HG03060 (cell line): ENCODE measurements around the gene POPDC2.
"Not testable (repeated sequence)": the region's sequence is repeated elsewhere in the genome, so short reads cannot be mapped to it uniquely, and the experiment has no call there.

Source experiments
- ATAC-seq: cut with Tn5 transposase; IDR thresholded peaks from one replicate; pipeline ENCODE4 v1.9.1; 2021; ENCODE audit warnings: low read depth, moderate number of reproducible peaks; ENCODE audit not compliant: unreplicated experiment

The POPDC2 gene

DNA sequence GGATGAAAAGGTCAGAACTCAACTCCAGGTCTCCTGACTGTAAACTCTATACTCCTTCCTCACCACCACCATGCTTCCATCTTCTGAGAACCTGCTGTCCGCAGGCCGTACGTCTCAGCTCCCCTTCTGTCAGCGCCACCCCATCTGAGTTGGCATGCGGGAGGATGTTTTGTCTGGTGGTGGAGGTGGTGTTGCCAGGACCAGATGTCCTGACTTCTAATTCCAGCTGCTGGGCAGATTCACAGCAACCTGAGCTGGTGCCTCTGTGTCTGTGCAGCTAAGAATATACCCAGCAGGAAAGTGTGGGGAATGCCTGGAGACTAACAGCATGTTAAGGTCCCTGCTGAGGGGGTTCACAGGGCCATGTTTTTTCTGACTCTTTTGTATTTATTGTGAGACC lies 39.5 kb downstream of the POPDC2 start:
- ATAC-seq = no peak

DNA sequence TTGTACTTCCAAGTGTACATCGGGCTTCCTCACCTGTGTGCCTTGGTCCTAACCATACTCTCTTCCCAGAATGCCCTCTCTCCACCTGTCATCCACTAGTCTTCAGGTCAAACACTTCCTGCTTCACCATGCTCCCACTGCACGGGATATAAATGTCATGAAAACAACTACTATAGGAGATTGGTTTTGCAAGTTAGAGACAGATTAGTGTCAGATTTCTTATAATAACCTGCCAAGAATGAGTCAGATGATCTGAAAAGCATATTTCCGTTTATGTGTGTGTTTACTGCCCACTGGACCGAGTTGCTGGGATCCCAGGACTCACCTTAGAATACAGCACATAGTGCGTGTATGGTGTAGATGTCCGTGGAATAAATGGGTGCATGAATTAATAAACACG lies 41.3 kb downstream of the POPDC2 start:
- ATAC-seq = no peak

DNA sequence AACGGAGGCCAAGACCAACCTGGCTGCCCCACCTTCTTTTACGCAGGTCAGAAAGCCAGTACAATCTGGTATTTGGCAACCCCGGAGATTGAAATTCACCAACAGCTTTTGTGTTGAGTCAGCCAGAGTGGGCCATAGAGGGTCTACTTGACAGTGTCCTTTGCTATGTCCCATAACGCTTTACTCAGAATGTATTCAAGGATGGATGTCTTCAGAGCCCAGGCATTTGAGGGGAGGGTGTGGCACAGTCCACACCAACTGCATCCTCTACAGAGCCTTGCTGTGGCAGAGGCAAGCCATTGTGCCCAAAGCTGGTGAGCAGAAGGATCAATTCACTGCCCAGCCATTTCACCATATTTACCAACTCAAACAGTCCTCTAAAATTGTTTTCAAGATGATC lies 44.3 kb downstream of the POPDC2 start:
- ATAC-seq = no peak

DNA sequence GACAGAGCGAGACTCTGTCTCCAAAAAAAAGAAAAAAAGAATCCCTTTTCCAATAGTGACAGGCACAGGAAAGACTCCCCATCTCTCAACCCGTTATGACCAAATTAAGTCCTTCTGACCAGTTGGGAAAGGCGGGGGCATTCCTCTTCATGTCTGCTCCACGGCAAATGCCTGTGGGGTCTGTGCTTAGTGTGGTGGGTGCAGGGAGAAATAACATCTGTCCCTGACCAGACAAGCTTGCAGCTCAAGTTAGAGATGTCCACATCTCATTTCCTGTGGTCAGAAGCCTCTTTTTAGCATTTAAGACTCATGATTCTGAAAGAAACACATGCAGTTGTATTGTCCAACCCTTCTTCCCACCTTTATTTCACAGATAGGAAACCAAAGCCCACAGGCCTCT lies 46.5 kb downstream of the POPDC2 start:
- no peak for ATAC-seq

DNA sequence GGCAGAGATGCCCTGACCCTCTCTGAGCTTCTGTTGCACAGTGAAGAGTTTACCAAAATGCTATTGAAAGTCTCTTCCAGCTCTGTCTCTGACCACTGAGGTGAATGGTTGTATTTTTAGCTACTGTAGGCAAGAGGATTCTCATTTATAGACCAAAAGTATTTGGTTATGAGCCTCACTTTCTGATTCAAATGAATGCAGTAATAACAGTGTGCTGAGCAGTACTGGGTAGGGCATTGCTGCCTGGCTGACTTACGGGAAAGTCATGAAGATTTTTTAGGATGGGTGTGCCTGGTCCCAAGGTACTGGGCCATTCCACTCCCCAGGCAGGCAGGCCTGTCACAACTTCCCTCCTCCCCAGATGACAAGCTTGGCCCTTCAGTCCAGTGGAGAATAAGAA lies 47.2 kb downstream of the POPDC2 start:
- ATAC-seq = no peak

DNA sequence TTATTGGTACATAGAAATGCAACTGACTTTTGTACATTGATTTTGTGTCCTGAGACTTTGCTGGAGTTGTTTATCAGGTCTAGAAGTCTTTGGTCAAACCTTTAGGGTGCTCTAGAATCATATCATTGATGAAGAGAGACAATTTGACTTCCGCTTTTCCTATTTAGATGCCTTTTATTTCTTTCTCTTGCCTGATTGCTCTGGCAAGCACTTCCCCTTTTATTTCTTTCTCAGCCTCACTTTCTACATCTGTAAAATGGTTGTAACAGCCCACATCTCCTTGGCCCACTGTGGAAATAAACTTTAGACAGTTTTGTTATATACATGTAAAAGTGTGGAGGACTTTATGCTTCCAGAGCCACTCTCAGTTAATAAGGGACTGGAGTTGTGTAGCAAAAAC lies 48.7 kb downstream of the POPDC2 start:
- ATAC-seq = no peak

DNA sequence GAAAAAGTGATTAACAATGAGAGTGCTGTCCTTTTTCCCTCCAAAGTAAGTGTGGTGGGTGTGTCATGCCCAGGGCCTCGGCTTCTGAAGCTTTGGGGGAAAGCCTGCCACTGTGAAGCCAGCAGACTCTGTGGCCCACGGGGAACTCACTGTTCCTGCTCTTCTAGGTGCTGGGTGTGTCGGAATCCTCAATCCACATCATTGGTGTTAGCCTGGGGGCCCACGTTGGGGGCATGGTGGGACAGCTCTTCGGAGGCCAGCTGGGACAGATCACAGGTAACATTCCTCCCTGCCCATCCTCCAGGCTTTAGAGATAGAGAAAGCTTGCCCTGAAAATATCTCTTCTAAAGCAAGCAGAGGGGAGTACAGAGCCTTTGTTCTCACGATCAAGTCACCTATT lies 51.1 kb downstream of the POPDC2 start:
- no peak for ATAC-seq

DNA sequence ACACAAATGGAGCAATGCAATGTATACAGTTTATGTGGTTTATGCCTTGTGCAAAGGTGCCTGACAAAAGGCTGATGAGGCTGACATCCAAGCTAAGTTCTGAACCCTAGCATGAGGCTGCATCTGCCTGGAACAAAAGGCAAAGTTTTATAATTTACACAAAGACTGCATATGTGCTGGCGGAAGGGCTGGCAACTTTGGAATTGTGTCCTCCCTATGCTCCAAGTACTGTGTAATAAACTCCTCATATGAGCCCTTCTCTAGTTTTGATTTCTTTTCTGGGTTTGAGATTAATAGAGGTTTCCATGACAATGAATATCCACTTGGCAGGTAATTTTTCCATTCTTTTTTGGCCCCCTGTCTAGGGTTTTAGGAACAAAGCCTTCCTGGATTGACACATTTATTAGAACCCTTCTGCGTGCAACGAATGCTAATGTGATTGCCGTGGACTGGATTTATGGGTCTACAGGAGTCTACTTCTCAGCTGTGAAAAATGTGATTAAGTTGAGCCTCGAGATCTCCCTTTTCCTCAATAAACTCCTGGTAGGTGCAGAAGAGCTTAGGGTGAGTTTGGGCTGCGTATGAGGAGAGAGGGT lies 51.9 kb downstream of the POPDC2 start:
- no peak for ATAC-seq

DNA sequence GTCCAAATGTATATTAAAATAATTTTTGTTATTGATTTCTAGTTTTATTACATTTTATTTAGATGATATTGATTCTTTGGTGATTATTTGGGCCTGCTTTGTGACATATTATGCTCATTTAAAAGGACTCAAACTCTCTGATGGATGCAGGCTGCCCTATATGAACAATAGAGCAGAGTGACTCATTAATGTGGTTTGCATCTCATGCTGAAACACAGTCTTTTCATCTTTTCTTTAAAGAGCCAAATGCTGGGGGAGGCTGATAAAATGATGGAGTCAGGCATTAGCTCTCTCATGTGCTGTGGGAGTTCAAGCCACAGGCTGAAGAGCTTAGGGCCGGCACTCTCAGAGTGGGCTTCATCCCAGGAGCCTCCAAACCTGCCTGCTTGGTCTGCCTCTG lies 55.5 kb downstream of the POPDC2 start:
- no peak for ATAC-seq

DNA sequence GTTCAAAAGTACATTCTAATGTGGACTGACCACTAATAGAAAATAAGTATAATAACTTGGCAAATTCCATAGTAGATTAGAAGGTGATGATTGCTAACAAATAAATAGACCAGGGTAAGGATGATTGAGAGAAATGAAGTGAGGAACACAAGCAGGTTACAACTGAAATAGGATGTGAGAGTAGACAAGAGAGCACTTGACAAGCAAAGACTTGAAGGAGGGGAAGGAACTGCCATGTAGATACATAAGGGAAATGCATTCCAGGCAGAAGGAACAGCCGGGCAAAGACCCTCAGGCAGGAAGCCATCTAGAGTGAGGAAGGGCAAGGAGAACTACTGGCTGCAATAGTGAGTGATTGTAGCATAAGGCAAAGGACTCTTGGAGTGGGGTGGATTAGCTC lies 57.7 kb downstream of the POPDC2 start:
- ATAC-seq = no peak

DNA sequence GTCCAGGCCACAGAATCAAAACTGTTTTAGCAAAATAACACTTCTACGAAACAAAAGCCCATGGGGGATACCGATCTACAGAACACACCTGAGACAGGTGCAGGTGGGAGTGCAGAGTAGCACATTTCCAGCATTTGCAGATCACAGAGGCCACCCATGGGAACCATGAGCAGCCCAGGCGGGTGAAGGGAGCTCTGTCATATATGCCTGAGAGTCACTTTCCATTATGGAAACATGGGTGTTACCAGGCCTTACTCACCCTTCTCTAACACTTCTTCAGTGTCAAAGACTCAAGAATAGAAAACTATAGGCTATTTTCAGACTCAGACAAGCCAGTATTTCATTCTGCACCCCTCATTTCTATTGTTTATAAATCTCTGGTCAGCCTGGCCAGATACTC lies 59.2 kb downstream of the POPDC2 start:
- no peak for ATAC-seq

DNA sequence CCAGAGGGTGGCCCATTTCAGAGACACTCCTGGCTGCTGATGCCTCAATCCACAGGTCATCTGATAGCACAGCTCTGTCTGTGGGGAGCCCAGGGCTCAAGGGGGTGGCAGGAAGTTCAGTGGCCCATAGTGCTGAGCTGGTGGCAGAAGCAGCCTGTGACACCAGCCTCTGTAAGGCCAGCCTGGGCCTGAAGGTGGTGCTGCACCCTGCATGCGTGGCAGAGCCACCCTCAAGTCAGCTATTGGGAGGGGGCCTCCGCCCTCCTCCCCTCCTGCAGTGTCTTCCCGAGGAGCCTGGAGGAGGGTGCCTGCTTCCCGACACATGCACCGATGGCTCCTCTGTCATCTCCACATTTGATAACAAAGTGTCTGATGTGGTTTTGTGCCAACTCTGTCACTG lies 59.7 kb downstream of the POPDC2 start:
- peak; percentile 46 for ATAC-seq

DNA sequence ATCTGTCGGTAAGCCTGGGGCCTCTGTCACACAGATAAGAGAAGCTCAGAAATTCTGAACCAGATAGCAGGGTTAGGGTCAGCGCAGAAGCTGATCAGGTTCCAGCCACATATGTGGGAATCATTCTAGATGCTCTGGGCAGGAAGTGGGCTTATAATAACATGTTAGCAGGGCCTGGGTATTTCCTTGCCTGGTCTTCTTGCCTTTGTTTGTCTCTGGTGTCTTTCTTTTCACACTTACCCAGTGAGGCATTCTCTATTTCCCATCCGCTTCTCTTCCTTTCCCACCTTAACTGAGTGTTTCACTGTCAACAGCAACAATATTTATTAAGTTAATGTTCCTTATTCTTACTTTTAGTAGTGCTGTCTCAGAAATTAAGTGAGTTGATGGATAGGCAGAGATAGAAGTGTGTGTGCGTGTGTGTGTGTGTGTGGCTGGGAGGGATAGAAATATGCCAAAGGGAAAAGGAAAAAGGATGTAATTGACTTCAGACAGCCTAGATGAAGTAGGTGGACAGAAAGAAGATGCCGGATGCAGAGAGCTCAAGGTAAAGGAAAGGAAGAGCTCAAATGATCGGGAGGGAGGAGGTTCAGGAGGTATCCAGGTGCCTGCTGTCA lies 60.7 kb downstream of the POPDC2 start:
- no peak for ATAC-seq

DNA sequence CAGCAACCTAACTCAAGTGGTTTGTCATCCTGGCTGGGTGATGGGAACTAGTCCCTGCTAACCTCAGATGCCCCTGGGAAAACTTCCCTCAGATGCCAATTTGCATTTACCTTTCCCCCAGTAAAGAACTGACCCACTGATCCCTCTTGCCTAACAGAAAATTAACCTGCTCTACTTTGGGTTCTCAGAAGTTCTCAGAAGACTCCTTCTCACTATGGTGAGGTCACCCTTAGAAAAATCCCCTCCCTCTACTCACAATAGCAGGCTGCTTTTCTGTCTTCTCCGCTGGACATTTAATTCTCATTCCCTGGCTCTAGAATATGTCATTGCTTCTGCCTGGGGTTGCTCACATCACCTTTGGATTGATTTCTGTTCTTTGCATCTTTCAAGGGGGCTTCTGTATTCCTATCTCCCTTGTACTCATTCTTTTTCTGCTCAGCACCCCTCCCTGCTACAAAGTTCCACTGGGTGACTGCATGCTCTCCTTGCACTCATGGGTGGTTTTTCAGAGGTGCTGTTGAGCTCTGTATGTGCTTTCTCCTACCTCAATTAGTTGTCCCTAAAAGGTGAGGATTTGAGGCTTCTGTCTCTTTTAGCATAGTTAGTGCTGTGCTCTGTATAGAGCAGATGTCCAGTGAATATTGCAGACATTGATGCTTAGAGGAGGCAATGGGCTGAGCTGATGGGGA lies 61.8 kb downstream of the POPDC2 start:
- ATAC-seq = peak; percentile 31

DNA sequence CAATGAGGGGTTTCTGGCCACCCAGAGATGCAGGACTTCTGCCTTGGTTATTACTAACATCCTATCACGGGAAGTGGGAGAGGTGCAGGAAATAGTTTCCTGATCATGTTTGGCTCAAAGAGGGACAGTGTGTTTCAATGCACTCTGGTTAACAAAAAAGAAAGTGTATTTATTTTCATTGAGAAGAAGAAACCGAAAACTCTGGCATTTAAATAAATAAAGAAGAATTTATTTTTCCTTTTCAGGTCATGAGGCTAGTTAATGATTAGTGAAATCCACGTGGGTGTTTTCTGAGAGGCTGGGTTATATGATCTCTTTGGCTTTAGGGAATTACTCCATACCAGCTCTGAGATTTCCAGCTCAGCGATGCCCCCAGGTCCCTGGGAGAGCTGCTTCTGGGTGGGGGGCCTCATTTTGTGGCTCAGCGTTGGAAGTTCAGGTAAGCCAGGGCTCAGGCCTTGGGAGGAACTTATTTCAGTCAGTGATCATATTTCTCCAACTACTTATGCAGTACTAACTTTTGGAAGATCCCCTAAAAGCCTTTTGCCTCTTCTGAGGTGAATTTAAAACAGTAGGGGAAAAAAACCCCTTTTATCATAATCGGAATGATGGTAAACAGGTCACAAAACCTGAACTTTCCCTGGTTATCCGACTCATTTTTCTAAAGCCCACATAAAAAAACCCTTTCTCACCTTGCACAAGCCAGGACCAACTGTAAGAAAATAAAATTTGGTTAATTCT lies 62.7 kb downstream of the POPDC2 start, which contains the start of gene PLA1A:
Gene PLA1A, plus strand, starts transcription at position 338 of the 741 bp plus-strand sequence. Its CDS starts 29 bp downstream, at position 367.
- no peak for ATAC-seq

DNA sequence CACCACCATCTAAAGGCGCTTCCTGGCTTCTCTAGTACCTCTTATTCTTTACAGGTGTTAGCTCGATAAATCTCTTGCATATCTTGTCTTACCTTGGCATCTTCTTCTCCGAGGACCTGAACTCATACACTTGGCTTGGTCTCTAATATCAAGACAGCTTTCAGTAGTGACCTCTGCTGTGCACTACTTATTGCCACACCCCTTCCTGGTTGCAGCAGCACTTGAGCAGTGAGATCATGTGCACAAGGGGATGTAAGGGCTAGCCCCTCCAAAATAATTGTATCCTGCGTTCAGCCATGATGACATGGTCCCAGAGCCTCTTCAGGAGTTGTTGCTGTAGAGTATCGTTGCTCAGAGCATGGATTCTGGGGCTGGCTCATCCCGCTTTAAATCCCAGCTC lies 64.0 kb downstream of the POPDC2 start:
- ATAC-seq = no peak

DNA sequence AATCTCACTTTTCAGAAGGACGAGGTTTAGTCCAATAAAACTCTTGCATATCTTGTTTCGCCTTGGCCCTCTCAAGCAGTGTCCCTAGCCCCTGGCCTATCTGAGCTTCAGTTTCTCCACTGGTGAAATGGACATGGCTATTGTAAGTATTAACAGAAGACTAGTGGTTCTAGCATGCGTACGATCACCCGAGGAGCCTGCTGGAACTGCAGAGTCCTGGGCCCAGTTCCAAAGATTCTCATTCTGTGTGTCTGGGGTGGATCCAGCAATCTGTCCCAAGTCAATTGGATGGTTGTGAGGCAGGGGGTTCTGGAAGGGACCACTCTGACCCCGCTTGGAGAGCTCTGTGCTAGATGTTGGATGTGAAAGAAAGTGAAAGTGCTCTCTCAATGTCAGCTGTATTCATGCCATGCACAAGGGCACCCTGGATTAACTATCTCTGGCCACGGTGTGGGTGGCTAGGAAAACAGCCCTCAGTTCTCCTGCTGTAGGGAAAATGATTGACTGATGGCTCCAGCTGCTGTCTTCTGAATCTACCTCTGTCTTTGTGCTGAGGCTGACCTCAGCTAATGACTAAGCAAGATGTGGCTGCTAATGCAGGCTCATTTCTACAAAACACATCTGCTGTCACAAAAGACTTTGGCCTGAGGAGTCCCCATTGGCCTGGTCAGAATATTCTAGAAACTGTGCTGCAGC lies 64.6 kb downstream of the POPDC2 start:
- ATAC-seq = no peak

DNA sequence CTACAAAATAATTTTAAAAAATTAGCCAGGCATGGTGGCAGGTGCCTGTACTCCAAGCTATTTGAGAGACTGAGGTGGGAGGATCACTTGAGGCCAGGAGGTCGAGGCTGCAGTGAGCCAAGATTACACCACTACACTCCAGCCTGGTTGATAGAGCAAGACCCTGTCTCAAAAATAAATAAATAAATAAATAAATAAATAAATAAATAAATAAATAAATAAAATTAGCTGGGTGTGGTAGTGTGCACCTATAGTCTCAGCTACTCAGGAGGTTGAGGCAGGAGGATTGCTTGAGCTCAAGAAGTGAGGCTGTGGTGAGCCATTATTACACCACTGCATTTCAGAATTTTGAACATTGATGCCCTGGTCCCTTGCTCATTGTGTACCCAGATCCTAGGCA lies 65.5 kb downstream of the POPDC2 start:
- not testable (repeated sequence) for ATAC-seq

DNA sequence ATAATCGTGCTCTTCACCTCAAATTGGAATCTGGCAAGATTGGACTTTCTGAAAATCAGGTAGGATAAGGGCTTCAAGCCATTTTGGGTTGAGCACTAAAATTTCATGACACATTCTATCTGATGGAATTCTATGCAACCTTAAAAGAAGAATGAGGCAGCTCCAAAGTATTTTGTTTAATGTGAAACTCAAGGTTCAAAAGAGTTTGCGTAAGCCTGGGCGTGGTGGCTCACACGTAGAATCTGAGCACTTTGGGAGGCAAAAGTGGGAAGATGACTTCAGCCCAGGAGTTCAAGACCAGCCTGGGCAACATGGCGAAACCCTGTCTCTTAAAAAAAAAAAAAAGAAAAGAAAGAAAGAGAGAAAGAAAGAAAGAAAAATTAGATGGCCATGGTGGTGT lies 66.3 kb downstream of the POPDC2 start:
- no peak for ATAC-seq

DNA sequence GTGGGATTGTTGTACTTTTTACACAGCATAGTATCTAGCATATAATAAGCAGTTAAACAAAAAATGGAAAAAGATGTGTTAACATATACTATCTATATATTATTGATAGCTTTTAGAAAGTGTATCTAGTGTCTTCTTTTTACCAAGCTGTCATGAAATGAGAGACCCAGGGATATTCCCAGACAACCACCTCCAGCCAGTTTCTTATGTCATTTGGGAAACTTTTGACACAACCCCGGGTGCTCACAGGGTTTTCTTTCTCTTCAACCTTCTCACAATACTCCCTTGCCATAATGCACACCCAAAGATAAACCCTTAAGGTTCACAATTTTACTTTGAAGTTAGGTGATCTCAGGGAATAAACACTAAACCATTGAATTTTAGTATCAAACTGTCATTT lies 67.5 kb downstream of the POPDC2 start:
- ATAC-seq = no peak
